GM12892 (cell line): ENCODE results near the gene TMEM154.

Source experiments
- POLR2A ChIP-seq: IDR thresholded peaks from 2 replicates; pipeline ENCODE4 v1.6.1; 2011; ENCODE audit warnings: low read depth, low read length, control low read depth
- POLR2AphosphoS5 ChIP-seq: IDR thresholded peaks from 2 replicates; pipeline ENCODE4 v1.6.1; 2011; ENCODE audit warnings: low read depth, low read length, control low read depth
- TAF1 ChIP-seq: IDR thresholded peaks from 2 replicates; pipeline ENCODE4 v1.6.1; 2011; ENCODE audit warnings: low read depth, mild to moderate bottlenecking, control low read depth, low read length, borderline replicate concordance

DNA sequence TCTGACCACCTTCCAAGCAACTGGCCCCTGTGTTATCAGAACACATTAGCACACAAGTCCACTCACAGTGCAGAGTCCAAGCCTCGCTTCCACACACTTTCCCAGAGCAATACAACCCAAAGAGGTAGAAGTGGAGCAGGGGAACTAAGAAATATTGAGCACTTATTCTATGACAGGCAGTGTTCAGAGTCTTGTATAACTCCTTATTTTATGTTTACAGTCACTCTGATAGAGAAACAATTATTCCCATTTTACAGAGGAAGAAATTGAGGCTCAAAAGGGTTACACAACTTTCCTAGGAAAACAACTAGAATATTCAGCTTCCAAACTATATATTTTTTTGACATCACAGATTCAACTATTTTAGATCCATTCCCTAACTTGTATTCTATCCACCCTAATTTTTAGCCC, 18.3 kb upstream of the TMEM154 start:
- TF ChIP-seq POLR2A, result no peak
- no peak for TF ChIP-seq POLR2AphosphoS5
- no peak for TF ChIP-seq TAF1
